ENCODE measurements around the gene EML4.

The EML4 gene

DNA sequence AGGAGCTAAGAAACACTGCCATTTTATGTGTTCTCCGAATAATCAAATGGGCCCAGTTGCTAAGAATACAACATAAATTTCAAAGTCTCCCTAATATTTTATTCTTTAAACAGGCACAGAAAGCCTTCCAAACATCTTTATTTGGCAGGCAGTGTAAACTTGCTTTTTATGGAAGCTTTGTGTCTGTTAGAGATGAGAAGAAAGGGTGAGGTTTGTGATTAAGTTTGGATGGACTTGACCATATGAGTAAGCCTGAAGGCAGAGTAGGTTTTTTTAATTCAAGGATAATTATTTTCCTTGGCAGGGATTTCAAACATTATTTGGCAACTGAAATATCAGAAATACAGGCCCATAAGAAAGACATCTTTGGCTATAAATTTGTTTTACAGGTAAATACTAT is 129.0 kb downstream of the EML4 start:
- H3K4me3 ChIP-seq (ENCODE audit: low read depth, low read length), result no peak overlapping the region
- H3K27me3 ChIP-seq (ENCODE audit: control insufficient read depth, insufficient read depth, low read length), result no peaks in the 10 kb centered on the region
- no peaks in the 10 kb centered on the region for H3K79me2 ChIP-seq
- H3K4me2 ChIP-seq (ENCODE audit: low read length), result no peak overlapping the region
- no peaks in the 10 kb centered on the region for H3K9me3 ChIP-seq (ENCODE audit: control insufficient read depth, low read length)
- no peak overlapping the region for H2AFZ ChIP-seq
- H3K4me1 ChIP-seq, result no peaks in the 10 kb centered on the region
- TF ChIP-seq, protein P1, sequence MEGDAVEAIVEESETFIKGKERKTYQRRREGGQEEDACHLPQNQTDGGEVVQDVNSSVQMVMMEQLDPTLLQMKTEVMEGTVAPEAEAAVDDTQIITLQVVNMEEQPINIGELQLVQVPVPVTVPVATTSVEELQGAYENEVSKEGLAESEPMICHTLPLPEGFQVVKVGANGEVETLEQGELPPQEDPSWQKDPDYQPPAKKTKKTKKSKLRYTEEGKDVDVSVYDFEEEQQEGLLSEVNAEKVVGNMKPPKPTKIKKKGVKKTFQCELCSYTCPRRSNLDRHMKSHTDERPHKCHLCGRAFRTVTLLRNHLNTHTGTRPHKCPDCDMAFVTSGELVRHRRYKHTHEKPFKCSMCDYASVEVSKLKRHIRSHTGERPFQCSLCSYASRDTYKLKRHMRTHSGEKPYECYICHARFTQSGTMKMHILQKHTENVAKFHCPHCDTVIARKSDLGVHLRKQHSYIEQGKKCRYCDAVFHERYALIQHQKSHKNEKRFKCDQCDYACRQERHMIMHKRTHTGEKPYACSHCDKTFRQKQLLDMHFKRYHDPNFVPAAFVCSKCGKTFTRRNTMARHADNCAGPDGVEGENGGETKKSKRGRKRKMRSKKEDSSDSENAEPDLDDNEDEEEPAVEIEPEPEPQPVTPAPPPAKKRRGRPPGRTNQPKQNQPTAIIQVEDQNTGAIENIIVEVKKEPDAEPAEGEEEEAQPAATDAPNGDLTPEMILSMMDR (IDR thresholded peaks at IDR 0.05), result no peak
- no peak overlapping the region for H3K9ac ChIP-seq
- no peaks in the 10 kb centered on the region for H3K36me3 ChIP-seq (ENCODE audit: control insufficient read depth, insufficient read depth, low read length)
- H3K27ac ChIP-seq, result no peak overlapping the region

DNA sequence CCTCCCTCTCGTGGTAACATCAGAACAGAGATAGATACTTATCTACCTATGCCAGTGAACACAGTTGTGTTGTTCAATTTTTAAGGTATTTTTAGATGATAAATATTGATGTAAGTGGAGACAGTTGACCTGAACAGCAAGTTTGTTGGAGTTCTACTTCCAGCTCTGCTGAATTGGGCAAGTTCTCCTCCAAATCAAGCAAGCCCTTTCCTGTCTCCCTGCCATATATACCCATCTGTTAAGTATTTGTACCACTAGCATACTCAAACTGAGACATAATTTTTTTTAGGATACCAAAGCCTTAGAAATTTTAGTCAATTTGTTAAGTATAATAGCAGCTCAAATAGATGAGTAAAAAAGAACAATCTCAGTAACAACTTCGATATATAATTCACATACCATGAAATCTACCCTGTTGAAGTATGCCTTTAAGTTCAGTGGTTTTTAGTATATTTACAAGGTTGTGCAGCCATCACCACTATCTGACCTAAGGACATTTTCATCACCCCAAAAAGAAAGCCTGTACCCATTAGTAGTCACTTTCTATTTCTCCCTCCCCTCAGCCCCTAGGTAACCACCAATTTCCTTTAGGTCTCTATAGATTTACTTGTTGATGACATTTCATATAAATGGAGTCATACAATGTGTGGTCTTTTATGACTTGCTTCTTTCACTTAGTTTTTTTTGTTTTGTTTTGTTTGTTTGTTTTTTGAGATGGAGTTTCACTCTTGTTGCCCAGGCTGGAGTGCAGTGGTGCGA is 130.0 kb downstream of the EML4 start:
- no peaks in the 10 kb centered on the region for H3K4me1 ChIP-seq
- no peaks in the 10 kb centered on the region for H3K36me3 ChIP-seq (ENCODE audit: control insufficient read depth, insufficient read depth, low read length)
- H3K4me3 ChIP-seq (ENCODE audit: low read depth, low read length), result no peak overlapping the region
- no peaks in the 10 kb centered on the region for H3K9me3 ChIP-seq (ENCODE audit: control insufficient read depth, low read length)
- no peaks in the 10 kb centered on the region for H3K79me2 ChIP-seq
- TF ChIP-seq, protein P1 (IDR thresholded peaks at IDR 0.05), result no peak
- no peak overlapping the region for H3K4me2 ChIP-seq (ENCODE audit: low read length)
- no peaks in the 10 kb centered on the region for H3K27me3 ChIP-seq (ENCODE audit: control insufficient read depth, insufficient read depth, low read length)
- H2AFZ ChIP-seq, result no peak overlapping the region
- no peak overlapping the region for H3K27ac ChIP-seq
- no peak overlapping the region for H3K9ac ChIP-seq

DNA sequence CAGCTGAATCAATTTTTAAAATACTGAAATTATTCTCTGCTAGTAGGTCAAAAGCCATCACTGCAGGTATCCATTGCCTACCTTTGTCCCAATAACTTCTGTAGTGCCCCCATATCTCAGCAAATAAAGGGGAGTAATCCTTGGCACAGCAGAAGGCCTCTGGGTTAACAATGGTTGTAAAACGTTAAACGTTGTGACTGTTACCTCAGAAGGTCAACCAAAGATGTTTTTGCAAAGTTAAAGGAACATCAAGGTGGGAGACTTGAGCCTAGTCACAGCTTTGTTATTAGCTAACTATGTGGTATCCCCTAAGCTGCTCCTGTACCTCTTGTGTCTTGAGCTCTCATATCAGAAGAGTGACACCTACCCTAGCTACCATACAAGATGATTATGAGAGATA is 131.4 kb downstream of the EML4 start:
- Histone ChIP-seq H3K27ac (no peak overlapping the region), H3K36me3 (ENCODE audit: control insufficient read depth, insufficient read depth, low read length) (no peaks in the 10 kb centered on the region), H3K9ac (no peak overlapping the region), H2AFZ (no peak overlapping the region), H3K79me2 (no peaks in the 10 kb centered on the region), H3K9me3 (ENCODE audit: control insufficient read depth, low read length) (no peaks in the 10 kb centered on the region), H3K4me3 (ENCODE audit: low read depth, low read length) (no peak overlapping the region), H3K27me3 (ENCODE audit: control insufficient read depth, insufficient read depth, low read length) (no peaks in the 10 kb centered on the region), H3K4me2 (ENCODE audit: low read length) (no peak overlapping the region), H3K4me1 (no peaks in the 10 kb centered on the region)
- TF ChIP-seq, protein P1 (IDR thresholded peaks at IDR 0.05), result no peak

DNA sequence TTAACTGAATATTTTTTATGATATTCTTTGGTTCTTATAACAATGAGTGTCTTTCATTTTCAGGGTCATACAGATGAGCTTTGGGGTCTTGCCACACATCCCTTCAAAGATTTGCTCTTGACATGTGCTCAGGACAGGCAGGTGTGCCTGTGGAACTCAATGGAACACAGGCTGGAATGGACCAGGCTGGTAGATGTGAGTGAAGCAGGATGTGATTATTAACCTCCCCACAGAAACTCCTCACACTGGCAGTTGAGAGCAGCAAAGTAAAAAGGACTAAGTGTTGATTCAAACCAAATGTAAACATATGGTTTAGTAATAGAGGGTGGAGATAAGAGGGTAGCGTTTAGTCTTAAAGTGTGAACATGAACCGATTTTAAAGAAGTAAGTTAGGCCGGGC is 134.1 kb downstream of the EML4 start:
- H3K4me1 ChIP-seq, result no peaks in the 10 kb centered on the region
- no peaks in the 10 kb centered on the region for H3K36me3 ChIP-seq (ENCODE audit: control insufficient read depth, insufficient read depth, low read length)
- TF ChIP-seq, protein P1 (IDR thresholded peaks at IDR 0.05), result no peak

More for the DNA sequence above, 134.1 kb downstream of the EML4 start:
- H3K79me2 ChIP-seq, result no peaks in the 10 kb centered on the region
- no peaks in the 10 kb centered on the region for H3K9me3 ChIP-seq (ENCODE audit: control insufficient read depth, low read length)
- H3K4me2 ChIP-seq (ENCODE audit: low read length), result no peak overlapping the region
- no peak overlapping the region for H2AFZ ChIP-seq
- no peak overlapping the region for H3K27ac ChIP-seq
- no peaks in the 10 kb centered on the region for H3K27me3 ChIP-seq (ENCODE audit: control insufficient read depth, insufficient read depth, low read length)
- H3K4me3 ChIP-seq (ENCODE audit: low read depth, low read length), result no peak overlapping the region
- H3K9ac ChIP-seq, result no peak overlapping the region
